Stimulated activated CD4-positive, alpha-beta T cell treated with anti-CD3 and anti-CD28 coated beads, Interleukin-12 subunit alpha, Interleukin-12 subunit beta, amount 100 ng/mL, for 48 hours (primary cell): ENCODE data around the gene ZSCAN2.
A peak's percentile ranks its signal among the peaks of the same experiment; 100 is the strongest.

ENCODE experiments used
- DNase-seq, 3 donors: peaks; one replicate each; pipeline ENCODE4 v3.0.0-alpha.2; 2020; ENCODE audit warnings: low read depth in 2 of 3, low spot score in 1 of 3

Gene ZSCAN2

DNA sequence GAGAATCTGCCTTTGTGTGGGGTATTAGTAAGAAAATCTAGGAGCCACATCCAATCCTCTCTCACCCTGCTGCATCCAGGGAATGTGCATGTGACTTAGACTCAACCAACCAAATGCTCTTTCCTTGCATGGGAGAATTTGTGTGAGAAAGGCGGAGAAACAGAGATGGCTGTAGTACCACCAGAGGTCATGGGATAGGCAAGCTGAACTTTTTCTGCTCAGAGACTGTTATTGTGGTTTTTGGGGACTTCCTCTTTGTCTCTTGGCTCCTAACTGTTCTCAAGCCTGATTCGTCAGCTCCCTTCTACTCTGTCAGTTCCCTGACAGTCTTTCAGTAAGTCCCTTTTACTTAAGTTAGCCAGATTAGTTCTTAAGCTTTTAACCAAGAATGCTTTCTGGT lies 2.6 kb upstream of the ZSCAN2 start:
- DNase-seq, result no peak

DNA sequence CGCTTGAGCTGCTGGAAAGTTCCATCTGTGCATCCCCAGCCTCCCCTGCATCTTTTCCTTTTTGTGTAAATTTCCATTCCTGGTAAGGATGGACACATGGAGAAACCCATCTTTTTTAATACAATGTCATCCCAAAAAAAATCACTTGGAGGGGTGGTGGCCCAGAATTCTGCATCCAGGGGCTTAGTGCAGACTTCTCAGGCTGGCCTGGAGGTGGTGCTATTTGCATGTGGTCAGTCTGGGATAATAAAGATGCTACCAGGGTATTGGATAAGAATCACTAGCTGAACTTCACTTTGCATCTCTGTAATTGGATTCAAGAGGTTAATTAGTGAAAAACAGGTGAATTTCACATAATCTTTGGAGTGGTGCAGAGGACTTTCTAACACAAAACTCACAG lies 1.8 kb upstream of the ZSCAN2 start:
- DNase-seq, result peak in 1 of 3 donors; percentile 30

DNA sequence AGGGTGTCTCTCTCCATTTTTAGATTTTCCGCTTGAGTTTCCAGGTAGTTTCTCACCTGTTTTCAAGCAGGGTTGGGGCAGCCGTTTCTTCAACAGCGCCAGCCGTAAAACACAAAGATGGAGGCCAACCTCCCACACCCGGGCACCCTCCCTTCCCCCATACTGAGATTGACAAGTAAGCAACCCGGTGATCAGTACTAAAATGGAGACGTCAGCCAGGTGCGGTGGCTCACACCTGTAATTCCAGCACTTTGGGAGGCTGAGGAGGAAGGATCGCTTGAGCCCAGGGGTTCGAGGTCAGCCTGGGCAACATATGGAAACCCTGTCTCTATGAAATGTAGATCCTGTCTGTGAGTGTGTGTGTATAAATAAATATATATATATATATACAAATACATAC lies 903 bp upstream of the ZSCAN2 start:
- no peak for DNase-seq

DNA sequence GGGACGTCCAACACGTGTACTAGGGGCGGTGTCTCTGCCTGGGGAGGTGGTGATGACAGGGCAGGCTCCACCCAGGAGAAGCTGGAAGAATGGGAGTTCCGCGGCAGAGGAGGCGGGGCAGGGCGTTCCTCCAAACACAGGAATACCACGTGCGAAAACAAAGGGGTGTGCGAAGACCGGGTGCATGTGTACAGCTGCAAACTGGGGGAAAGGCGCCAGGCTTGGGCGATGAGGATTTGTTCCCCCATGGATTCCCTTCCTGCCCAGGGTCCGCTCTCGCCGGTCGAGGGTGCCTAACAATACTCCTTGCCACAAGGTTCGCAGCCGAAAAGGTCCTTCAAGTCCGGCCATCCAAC lies 500 bp upstream of the ZSCAN2 start:
- DNase-seq, result peak in 2 of 3 donors; percentile 41 to 58

DNA sequence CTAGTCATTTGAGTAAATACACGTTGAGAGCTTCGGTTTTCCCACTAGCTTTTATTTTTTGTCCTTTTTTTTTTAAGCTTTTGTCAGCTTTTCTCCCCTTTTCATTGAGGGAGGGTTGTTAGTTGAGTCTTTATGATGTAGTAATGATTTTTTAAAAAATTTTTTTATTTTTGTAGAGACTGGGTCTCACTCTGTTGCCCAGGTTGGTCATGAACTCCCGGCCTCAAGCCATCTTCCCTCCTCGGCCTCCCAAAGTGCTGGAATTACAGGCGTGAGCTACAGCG lies 688 bp downstream of the ZSCAN2 start:
- no peak for DNase-seq

DNA sequence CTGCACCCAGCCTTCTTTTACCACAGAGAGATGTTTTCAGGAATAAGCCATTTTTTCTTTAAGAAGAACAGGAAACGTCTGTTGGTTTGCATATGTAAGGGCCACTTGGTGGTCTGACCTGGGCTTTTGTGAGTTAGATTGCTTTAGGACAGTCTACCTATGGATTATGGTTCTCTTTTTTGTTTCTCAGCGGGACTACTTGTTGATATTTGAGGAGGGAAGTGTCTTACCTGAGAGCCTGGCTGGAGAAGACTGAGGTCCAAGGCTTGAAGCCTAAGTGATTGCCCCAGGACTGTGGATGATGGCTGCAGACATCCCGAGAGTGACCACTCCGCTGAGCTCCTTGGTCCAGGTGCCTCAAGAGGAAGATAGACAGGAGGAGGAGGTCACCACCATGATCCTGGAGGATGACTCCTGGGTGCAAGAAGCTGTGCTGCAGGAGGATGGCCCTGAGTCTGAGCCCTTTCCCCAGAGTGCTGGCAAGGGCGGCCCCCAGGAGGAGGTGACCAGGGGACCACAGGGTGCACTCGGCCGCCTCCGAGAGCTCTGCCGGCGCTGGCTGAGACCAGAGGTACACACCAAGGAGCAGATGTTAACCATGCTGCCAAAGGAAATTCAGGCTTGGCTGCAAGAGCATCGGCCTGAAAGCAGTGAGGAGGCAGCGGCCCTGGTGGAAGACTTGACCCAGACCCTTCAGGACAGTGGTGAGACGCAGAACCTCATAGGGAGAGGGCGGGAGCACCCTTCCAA lies 3.0 kb downstream of the ZSCAN2 start:
- no peak for DNase-seq

DNA sequence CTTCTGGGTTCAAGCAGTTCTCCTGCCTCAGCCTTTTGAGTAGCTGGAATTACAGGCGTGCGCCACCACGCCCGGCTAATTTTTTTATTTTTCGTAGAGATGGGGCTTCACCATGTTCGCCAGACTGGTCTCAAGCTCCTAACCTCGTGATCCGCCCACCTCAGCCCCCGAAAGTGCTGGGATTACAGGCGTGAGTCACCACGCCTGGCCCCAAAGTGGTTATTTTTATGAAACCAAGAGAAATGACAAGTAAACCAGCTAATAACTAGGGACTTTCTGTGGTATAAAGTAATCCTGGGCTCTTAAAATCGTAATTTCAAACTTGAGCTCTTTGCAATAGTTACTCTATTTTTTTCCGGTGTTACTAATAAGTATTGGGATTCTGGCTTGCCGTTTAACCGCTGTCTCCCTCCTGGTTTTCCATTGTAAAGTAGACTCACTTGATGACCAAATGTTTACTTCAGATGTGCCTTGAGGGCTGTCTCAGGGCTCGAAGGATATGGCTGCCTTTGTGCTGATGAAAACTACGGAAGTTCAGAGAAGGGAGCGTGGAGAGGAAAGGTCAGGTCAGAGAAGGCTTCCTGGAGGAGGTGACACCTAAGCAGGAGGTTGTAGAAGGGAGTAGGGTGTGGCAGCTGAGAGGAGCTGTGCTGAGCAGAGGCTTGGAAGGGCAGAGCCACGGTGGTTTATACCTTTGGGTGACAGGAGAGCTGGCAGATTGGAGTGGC lies 4.2 kb downstream of the ZSCAN2 start:
- peak; percentile 44 to 70 (median 46) for DNase-seq

DNA sequence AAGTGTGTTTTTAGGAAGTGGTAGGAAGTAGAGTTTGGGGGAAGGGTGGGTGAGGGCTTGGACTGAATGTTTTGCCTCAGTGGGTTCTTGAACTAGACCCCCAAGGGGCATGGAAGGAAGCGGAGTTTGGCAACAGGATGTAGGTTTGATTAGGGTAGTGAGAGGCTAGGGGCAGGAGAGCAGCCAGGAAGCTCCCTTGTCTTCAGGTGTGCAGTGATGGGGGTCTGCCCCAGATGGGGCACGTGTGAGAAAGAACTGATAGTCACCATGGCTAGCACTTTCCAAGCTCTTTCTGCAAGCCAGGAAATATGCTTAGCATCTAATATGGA lies 4.7 kb downstream of the ZSCAN2 start:
- no peak for DNase-seq

DNA sequence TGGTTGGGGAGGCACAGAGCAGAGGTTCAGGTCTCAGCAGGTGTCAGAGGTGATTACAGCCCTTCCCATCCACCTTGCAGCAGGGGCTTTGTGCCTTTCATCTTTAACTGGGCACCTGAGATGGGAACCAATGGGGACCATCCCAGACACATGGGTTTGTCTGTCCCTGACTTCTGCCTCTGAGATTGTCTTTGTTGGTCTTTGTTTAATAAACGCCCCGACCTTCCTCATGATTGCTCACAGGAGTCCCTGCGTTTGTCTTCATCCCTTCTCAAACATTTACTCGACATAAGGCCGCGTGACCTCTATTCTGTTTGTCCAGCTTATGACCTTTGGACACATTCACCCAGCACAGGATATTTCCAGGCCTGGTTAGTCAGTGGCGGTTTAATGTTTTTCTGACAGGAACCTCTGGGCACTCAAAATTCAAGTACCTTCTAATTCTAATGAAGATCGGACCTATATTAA lies 5.9 kb downstream of the ZSCAN2 start:
- DNase-seq, result no peak

DNA sequence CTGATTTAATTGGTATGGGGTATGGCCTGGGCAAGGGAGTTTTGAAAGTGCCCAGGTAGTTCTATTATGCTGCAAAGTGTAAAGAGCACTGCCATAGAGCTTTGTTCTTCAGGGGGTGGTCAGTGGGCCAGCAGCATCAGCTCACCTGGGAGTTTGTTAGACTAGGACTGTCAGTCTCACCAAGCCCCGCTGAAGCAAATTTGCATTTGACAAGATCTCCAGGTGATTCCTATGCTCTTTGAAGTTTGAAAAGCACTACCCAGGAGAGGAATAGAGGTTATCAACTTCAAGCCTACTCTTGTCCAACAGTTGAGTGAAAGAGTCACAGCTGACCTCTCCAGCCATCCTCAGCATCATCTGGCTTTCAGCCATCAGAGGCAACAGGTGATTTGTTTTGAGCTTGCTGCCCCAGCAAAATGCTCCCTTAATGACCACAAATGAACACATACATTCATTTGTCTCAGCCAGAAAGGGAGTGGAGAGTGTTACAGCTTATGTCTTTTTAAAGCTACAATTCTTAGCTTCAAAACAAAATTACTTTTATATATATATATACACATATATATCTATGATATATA lies 8.0 kb downstream of the ZSCAN2 start:
- no peak for DNase-seq

DNA sequence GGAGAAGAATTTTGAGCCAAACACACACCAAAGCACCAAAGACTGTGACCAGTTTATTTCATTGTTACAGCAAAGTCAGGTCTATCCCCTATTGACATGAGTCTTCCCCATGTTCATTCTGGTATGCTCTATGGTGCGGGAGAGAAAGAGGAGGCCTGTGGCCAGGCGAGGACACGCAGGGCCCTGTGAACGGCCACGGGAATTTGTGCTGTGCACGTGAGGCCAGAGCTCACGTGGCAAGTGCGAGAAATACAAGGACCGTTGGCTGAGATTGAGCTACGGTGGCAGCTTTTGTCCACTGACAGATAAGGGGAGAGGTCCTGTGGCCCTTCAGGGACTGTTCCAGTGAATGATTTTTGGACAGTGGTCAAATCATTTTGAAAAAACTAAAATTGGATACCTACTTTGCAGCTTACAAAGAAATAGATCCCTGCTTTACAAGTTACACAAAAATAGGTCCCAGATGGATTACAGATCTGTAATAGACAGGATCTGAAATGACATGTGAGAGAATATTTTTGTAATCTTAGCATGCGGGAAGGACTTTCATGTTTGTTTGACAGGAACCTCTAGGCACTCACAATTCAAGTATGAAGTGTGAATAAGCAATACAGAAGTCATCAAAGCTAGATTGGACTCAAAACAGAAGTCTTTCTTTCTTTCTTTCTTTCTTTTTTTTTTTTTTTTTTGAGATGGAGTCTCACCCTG lies 9.2 kb downstream of the ZSCAN2 start:
- no peak for DNase-seq

DNA sequence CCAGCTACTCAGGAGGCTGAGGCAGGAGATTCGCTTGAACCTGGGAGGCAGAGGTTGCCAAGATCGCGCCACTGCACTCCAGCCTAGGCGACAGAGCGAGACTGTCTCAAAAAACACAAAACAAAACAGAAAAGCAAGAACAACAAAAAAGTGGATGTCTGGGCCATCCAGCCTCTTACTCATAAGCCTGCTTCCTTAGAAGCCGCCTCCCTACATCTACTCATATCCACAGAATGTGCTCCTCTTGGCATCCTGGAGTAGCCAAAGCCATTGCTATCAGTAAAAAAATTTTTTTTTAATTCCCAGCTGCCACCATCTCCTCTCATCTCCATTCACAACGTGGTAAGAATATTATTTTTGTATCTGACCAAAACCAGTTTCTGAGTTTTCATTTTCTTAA lies 10.8 kb downstream of the ZSCAN2 start:
- DNase-seq, result no peak

DNA sequence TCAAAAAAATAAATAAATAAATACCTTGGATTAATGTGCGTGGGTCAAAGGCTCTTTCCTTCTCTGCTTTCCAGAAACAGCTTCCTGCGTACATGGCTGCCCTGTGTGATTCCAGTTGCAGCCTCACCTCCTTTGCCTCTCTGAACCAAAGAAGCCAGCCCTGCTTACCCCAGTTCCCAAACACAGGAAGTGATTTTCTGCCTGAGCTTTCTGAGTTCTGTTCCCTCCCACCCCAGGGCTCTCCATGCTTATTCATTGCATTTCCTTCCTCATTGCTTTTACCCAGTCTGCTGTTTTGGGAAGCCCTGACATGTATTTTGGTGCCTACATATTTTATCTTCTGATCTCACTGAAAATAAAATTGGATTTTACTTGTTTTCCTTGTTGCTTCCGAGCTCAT lies 15.4 kb downstream of the ZSCAN2 start:
- no peak for DNase-seq

DNA sequence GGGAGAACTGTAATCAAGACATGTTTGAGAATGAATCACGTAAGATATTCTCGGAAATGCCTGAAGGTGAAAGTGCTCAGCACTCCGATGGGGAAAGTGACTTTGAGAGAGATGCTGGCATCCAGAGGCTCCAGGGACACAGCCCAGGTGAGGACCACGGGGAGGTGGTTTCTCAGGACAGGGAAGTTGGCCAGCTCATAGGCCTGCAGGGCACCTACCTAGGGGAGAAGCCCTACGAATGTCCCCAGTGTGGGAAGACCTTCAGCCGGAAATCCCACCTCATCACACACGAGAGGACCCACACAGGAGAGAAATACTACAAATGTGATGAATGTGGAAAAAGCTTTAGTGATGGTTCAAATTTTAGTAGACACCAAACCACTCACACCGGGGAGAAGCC lies 19.8 kb downstream of the ZSCAN2 start:
- DNase-seq, result no peak

DNA sequence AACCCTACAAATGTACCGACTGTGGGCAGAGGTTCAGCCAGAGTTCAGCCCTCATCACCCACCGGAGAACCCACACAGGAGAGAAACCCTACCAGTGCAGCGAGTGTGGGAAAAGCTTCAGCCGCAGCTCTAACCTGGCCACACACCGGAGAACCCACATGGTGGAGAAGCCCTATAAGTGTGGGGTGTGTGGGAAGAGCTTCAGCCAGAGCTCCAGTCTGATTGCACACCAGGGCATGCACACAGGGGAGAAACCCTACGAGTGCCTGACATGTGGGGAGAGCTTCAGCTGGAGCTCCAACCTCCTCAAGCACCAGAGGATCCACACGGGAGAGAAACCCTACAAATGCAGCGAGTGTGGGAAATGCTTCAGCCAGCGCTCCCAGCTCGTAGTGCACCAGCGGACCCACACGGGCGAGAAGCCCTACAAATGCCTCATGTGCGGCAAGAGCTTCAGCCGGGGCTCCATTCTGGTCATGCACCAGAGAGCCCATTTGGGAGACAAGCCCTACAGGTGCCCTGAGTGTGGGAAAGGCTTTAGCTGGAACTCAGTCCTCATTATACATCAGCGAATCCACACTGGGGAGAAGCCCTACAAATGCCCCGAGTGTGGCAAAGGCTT lies 20.7 kb downstream of the ZSCAN2 start:
- DNase-seq, result no peak

DNA sequence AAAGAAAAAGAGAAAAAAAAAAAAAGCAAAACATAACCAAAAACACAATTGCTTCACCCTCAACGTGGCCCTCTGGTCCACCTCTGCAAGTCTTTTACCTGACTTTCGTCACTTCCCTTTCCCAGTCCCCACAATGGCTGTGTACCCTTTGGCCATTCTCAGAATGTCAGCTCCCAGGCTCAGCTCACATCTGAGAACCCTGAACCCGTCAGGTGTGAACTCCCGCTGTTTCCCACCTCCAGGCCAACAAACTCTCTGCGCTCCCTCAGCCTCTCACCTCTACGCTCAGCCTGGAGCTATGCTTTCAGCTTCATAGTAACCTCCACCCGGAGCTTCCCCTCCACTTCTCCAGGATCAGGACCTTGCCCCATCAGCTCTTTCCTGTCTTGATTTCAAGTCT lies 23.6 kb downstream of the ZSCAN2 start:
- DNase-seq, result no peak

DNA sequence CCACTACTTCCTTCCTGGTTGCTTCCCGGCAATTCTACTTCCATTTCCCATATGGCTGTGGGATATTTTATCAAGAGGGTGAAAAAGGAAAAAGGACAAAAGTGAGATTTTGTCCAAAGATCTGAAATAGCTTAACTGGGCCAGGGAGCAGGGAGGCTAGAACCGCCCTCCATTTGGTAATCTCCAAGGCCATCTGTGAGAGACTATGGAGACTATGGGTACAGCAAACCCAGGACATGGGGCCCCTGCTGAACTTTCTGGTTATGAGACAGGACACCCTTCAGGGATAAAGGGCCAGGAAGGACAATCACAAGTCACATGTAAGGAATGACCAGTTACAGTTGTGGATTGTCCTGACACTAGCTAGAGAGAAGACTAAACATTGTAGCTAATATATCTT lies 24.3 kb downstream of the ZSCAN2 start:
- DNase-seq, result no peak

DNA sequence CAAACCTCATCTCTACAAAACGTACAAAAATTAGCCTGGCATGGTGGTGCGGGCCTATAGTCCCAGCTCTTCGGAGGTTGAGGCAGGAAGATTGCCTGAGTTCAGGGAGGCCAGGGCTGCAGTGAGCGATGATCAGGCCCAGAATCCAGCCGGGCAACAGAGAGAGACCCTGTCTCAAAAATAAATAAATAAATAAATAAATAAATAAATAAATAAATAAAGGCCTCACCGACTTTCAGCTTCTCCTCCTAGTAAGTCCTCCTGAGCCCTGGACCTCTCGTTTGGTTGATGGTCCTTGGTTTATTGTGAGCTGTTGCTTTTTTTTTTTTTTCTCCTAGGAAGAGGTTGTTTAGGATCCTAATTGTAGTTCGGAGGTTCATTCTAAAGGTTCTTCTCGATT lies 28.2 kb downstream of the ZSCAN2 start:
- DNase-seq, result no peak

DNA sequence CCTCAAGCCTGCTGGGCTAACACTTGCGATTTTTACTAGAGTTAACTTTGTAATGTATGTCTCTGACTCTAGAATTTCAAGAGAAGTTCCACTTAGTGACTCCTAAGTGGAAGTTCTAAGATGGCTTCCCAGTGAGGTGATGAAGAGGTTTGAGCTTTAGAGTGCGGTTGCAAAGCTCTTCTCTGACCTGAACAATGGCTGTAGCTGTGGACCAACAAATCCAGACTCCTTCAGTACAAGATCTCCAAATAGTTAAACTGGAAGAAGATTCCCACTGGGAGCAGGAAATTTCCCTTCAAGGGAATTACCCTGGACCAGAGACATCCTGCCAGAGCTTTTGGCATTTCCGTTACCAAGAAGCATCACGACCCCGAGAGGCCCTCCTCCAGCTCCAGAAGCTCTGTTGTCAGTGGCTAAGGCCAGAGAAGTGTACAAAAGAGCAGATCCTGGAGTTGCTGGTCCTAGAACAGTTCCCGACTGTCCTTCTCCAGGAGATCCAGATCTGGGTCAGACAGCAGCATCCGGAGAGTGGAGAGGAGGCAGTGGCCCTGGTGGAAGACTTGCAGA lies 31.0 kb downstream of the ZSCAN2 start:
- DNase-seq, result no peak

DNA sequence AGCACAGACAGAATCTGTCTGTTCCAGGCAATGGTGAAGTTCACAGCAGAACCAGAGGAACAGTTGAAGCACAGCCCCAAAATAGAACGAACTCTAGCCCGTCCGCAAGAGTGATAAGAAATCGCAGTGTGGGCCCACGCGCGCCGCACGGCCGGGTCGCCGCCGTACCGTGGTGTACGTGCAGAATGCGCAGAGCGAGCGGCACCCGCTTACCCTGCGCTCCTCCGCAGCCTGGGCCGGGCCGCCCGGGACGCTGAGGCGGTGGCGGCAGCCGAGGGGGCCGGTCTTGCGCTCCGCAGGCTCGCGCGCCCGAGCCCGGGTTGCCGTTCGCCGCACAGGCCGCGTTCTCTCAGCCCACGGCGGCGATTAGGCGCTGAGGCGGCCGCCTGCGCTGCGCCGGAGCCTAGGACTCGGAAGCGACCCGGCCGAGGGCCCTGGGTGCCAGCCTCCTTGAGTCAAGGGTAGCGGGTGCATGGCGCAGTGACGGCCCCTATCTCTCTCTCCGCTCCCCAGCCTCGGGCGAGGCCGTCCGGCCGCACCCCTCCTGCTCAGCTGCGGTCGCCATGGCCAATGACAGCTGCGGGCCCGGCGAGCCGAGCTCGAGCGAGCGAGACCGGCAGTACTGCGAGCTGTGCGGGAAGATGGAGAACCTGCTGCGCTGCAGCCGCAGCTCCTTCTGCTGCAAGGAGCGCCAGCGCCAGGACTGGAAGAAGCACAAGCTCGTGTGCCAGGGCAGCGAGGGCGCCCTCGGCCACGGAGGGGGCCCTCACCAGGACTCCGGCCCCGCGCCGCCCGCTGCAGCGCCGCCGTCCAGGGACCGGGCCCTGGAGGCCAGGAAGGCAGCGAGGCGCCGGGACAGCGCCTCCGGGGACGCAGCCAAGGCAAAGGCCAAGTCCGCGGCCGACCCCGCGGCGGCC lies 32.8 kb downstream of the ZSCAN2 start:
- DNase-seq, result peak; percentile 57 to 64 (median 61)
